GM19351 (cell line): Measurements from ENCODE around the gene ICOSLG.
"Not testable (repeated sequence)": the region's sequence is repeated elsewhere in the genome, so short reads cannot be mapped to it uniquely, and the experiment has no call there.

ENCODE experiments used
- ATAC-seq: cut with Tn5 transposase; IDR thresholded peaks from one replicate; pipeline ENCODE4 v1.9.1; 2021; ENCODE audit warnings: mild to moderate bottlenecking, moderate library complexity; ENCODE audit not compliant: unreplicated experiment

Gene ICOSLG

DNA sequence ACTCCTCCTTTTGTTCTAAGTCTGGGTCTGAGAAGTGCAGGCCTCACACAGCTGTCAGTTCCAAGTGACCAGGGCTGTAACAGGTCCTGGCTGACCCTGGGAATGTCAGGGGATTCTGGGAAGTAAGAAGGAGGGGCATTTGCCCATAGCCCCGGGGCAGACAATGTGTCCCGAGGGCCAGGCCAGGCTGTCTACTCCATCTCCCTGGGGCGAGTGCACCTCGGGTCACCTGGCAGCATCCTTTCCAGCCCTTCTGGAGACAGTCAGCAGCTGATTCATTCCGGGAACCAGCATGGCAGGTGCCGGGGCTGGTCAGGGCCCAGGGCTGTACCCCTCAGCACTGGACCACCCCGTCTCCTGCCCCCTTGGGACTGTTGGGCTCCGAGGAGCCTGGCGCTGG, 13.1 kb downstream of the ICOSLG start:
- not testable (repeated sequence) for ATAC-seq

DNA sequence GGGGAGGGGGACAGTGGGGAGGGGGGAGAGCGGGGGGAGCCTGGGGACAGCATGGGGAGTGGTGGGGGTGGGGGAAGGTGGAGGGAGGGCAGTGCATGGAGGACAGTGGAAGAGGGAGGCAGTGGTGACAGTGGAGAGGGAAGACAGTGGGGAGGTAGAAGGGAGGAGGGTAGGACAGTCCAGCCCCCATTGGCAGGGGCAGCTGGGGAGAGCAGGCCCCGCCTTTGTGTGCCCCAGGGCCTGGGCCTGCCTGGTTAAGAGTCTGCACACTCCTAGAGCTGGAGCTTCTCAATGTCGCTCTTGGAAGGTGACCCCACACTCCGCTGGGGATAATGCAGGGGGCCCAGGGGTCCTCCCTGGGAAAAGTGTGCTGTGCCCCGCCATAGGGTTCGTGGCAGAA, 15.1 kb downstream of the ICOSLG start:
- ATAC-seq = not testable (repeated sequence)

DNA sequence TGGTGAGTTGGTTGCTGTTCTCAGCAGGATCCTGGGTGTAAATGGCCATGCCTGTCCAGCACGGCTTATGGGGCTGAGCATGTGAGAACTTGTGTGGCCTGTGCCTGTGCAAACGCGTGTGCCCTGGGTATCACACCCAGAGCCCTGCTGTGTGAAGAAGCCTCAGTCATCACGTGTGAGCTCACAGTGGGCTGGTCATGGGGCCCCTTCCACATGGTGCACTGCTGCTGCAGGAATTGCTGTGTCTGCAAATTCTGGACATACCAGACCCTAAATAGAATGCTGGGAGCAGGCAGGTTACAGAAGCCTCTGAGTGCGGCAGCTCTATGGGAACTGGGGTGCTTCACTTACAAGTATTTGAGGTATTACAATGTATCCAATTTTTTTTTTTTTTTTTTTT, 17.4 kb downstream of the ICOSLG start:
- ATAC-seq = not testable (repeated sequence)

DNA sequence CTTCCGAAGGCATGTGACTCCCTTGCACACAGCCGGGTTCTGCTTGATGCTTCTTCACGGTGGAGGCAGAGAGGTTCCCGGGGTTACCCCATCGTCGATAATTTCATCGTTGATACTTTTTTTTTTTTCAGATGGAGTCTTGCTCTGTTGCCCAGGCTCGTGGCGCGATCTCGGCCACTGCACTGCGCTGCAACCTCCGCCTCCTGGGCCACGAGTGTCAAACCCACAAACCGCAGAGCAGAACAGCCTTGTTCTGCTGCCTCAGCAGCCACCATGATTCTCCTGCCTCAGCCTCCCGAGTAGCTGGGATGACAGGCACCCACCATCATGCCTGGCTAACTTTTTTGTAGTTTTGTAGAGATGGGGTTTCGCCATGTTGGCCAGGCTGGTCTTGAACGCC, 20.1 kb downstream of the ICOSLG start:
- not testable (repeated sequence) for ATAC-seq

DNA sequence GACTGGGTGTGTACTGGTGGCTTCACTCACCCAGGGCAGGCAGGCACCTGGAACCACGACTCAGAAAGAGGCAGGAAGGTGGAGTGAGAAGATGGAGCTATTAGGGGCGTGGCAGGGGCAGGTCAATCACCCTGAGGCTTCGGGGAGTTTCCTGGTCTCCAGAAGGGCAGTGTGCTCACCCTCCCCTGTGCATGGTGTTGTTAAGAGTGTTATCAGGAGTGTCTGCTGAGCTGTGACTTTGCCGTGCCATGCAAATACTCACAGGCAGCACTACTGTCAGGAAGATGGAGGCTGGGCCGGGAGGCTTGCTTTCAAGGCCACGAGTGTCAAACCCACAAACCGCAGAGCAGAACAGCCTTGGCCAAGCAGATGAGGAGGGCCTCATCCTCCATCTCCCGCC, 22.3 kb downstream of the ICOSLG start:
- ATAC-seq = not testable (repeated sequence)

DNA sequence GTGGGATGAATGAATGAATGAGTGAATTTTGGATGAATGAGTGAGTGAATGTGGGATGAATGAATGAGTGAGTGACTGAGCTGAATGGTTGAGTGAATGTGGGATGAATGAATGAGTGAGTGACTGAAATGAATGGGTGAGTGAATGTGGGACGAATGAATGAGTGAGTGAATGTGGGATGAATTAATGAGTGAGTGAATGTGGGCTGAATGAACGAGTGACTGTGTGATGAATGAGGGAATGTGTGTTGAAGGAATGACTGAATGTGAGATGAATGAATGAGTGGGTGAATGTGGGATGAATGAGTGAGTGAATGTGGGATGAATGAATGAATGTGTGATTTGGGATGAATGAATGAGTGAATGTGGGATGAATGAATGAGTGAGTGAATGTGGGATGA, 28.8 kb downstream of the ICOSLG start:
- ATAC-seq = not testable (repeated sequence)

DNA sequence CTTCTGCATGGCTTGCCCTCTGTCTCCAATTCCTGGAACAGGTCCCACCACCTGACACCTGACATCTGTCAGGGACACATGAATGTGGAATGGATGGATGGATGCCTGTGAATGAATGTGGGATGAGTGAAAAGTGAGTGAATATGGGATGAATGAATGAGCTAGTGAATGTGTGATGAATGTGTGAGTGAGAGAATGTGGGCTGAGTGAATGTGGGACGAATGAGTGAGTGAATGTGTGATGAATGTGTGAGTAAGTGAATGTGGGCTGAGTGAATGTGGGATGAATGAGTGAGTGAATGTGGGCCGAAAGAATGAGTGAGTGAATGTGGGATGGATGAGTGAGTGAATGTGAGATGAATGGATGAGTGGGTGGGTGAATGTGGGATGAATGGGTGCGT, 29.2 kb downstream of the ICOSLG start:
- not testable (repeated sequence) for ATAC-seq

DNA sequence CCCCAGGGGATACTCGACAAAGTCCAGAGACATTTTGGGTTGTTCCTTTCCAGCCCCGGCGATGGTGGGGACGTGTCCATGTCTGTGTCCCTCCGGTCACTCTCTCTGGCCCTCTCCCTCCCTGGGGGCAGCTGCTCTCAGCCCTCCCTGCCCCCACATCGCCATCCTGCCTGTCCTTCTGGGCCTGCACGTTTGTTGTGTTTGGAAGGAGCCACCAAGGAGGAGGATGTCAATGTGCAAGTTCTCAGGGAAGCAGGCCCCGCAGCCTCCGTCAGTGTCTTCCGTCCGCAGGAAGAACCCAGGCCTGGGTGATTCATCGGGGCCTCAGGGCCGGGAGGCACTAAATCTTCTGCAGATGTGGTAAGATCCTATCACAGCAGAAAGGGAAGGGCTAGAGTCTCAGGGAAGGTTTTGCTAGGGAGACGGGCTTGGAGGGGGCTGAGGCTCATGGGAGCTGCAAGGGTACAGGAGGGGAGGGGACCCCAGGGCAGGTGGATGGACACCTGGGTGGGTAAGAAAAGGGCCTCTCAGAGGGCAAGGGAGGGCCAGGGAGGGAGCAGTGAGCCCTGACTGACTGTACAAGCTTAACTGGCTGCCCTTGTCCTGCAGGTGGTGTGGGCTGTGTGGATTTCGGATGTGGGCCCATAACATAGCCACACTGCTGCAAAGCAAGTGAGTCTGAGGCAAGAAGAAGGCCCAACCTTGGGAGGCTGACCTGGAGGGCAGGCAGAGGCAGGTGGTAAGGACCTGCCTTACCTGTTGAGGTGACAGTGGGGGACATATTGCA, 32.7 kb downstream of the ICOSLG start:
- not testable (repeated sequence) for ATAC-seq

DNA sequence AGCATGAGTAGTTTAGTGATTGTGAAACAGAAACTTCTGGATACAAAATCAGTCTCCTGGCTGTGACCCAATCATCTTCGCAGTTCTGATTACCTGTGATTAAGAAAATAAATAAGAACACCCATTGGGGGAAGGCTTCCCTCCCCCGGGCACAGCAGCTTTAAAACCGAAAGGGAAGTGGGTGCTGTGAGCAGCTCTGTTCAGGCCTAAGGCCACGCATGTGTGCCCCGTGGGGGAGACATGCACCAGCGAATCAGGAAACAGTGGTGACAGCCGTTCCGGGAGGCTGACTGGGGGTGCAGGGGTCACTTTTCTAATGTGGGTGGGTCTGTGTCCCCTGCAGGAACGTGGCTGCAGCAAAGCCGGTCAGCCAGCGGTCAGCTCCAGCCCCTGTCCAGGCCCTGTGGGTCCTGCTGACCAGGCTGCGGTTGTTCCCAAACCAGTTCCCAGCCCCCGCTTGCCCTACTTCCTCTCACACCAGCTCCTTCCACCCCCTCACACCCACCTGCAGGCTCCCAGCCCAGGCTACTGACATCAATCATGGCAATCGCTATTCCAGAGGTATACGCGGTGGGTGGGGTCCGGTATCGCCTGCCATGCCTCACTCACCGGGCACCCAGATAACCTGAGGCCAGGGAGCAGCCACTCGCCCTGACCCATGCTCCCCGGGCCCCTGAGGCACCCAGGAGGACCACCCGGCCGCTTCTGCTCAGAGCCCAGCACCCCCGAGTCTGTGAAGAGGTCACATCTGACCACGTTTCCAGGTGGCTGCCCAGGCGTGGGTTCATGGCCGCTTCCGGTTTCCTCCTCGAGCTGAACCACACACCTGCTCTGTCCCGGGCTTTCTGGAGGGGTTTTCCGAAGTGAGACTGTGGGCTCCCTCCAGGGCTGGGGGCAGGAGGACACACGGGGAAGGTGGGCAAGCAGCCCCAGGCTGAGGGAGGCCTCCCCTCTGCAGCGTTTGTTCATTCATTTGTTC, 33.8 kb downstream of the ICOSLG start:
- peak; percentile 59 for ATAC-seq

DNA sequence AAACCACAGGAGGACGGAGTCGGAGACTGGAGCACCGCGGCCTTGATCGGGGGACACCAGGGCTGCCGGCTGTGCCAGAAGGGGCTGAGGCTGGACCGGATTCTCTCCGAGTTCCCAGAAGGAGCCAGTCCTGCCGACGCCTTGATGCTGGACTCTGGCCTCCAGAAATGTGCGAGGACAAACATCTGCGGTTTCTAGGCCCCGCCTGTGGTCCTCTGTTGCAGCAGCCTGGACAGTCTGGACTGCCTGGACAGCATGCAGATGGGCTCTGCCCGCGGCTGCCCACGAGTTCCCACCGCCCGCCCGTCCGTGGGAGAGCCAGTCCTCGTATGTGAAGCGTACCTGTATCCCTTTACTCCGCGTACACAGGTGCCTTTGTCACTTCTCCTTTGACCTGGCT, 34.6 kb downstream of the ICOSLG start:
- ATAC-seq = not testable (repeated sequence)

DNA sequence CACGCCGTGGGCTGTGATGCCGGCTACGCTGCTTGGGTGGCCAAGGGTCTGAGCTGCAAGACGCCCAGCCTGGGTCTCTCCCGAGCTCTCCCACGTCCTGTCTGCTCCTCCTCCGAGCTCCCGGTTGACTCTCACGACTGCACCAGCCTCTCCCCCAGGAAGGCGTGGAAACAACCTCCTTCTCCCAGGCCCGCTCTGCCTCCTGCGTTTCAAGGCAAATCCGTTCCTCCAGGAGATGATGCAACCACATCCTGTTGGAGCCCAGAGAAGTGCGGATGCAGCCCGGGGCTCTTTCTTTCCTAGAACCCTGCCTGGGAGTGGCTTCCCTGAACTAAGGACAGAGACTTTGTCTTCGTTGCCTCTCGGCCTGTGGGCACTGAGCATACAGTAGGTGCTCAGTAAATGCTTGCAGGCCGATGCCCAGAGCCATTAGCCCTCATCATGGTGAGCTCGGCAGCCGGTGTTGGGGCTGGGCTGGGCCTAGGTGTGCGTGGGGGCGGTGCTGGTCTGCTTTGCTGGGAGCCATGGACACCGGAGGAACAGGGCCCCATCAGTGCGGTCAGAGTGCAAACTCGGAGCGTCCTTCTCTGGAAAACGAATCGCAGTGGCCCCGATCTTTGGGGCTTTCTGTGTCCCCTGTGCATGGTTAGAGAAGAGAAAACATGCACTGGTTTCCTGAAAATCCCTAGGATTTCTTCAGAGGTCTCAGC, 38.0 kb downstream of the ICOSLG start:
- not testable (repeated sequence) for ATAC-seq

DNA sequence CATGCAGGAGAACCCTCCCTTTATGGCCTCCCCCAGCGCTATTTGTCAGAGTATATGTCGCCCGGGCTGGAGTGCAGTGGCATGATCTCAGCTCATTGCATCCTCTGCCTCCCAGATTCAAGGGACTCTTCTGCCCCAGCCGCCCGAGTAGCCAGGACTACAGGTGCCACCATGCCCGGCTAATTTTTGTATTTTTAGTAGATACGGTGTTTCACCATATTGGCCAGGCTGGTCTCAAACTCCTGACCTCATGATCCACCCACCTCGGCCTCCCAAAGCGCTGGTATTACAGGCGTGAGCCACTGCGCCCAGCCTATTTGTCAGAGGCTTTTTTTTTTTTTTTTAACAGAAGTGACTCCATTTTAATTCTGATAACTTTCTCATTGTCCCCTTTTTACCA, 40.7 kb downstream of the ICOSLG start:
- ATAC-seq = not testable (repeated sequence)

DNA sequence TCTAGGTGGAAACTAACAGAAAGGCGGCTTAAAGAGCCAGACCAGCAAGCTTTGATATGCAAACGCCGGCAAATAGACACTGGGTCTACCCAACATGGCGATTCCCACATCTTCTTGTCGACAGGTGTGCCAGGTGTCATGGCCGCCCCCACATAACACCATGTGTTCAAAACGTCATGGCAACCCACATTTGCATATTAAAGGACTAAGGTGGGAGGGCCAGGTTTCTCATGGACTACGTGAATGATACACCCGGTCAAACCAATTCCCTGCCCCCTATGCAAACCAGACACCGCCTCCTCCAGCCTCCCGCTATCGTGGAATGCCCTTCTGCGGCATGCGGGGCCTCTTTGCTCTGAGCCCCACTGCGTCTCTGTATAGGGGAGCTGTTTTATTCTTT, 41.3 kb downstream of the ICOSLG start:
- no peak for ATAC-seq

DNA sequence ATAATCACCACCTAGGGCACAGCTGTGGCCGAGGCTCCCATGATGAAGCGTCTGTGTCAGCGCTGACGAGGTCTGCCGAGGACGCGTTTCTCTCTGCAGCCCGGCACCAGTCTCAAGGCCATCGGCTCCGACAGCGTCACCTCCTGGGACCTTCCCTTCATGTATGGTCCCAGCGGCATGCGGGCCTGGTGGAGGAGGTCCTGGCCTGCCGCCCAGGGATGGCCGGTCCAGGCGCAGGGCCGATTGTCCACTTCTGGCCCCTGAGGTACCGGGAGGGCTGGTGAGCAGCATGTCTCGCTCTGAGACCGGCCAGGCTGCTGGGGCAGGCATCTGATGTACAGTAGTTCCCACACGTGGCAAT, 43.6 kb downstream of the ICOSLG start:
- not testable (repeated sequence) for ATAC-seq

DNA sequence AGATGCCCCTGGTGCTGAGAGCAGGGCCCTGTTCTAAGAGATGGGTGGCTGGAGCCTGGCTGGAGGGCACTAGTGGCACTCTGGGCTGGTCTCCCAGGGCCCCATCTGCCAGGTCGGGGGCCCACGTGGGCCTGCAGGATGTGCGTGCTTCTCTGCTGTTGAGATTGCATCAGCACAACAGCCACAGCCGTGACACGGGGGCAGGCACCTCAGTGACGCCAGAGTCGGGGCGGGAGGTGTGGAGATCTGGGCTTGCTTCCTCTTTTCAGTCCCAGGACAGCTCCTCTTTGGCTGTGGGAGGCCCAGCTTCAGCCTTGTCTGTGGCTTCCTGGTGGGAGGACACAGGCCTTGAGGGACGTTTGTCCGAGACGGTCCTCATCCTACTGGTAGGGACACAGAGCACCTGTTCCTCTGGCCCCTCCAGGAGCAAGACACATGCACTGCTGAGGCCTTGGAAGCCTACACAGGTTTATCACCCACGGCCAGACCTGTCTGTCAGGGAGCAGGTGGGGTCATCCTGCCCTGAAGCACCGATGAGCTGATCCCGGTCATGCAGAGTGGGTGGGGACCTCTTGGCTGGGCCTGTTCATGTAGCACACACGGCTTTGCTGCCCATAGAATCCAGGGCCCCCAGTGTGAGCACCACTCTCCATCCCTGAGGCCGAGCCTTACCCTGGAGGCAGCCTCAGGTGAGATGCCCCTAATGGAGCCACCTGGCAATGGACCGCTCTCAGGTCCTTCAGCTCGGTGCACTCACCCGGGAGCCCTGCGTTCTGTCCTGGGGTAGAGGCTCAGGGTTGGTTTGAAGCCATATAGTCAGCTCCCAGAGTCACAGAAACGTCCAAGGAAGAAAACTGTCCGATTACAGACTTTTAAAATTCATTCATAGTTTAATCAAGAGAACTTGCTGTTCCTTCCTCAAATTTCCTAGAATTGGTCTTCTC, 44.3 kb downstream of the ICOSLG start:
- not testable (repeated sequence) for ATAC-seq

DNA sequence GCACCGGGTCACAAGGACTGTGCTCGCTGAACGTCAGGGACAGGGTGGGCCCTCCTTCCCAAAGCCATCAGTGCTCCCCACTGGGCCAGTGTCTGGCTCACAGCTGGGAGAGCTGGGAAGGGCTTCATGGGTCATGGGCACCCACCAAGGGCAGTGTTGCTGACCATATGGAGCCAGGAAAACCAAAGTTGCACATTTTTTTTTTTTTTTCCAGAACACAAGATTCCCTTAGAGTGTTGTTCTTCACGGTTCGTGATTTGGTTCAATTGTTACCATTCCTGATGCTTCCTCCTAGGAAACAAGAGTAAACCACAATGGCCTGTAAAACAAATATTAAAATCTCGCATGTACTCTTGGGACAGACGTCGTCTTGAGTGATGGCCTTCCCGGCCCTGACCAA, 45.9 kb downstream of the ICOSLG start:
- ATAC-seq = not testable (repeated sequence)

DNA sequence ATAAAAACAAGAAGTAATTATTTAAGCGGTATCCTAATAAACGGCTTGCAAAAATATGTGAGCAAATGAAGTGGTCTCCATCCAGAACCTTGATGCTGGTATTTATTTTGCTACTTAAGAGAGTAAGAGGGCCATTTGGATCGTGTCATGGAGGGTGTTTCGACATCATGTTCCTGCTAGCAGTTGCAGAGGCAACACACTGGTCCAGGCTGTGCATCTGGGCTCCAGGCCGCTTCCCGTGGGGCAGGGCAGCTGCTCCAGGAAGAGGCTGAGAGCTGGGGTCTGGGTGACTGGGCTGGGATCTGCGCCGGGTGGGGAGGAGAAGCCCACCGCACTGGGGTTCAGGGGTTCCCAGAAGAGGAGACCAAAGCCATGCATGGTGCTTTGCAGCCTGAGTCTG, 46.3 kb downstream of the ICOSLG start:
- not testable (repeated sequence) for ATAC-seq

DNA sequence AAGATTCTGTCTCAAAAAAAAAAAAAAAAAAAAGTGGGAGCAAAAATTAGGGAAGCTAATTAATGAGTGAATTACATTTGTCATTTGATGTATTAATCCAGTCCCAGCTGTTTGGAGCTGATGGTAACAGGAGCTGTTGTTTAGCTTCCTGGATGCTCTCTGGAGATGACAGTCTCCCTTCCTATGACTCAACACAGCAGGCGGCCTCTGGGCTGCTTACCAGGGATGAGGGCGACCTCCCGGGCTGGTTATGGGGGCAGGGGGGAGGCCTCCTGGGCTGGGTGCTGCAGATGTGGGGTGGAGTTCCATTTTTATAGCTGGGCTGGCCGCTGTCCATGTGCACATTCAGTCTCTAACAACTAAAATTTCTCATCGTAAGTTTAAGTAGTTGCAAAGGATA, 47.6 kb downstream of the ICOSLG start:
- ATAC-seq = not testable (repeated sequence)

DNA sequence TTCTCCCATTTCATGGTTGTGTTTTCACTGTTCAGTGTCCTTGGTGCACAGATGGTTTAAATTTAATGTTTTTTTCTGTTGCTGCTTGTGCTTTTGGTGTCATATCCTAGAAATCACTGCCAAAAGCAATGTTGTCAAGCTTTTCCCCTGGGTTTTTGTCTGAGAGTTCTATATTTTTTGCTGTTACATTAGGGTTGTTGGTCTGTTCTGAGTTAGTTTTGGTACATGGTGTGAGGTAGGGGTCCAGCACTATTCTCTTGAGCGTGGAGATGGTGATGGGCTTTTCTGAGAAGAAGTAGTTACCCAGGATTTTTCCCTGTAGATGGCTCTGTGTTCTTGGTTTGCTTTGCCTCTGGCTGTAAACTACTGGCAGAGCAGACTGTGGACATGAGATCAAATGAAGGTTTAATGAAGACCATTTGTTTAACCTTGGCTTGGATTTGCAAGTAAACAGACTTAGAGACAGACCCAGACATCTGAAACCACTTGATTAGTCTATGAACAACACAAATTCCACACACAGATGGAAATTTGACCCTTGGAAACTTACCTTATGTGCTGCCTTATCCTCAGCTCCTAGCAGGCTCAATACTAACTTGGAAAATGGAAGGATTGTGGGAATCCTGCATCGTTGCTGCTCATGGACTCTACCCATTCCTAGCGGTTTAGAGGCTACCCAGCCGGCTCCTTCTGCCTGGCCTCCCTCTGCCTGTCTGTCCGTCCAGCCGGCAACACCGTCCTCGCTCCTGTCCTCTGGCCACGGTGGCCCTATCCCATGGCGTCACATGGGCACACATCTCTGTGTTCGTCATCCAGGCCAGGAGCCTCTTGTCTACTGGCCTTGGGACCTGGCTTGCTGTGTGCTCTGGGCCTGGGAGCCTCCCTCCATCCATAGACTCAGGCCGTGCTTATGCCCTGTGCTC, 50.1 kb downstream of the ICOSLG start:
- not testable (repeated sequence) for ATAC-seq
